Neural cell (in vitro differentiated cells): ENCODE measurements around the gene SLC44A5. TPM values are rescaled to one million over a fixed set of nuclear protein-coding genes. Genes with fewer than 3 reads are reported as not detected.

ENCODE experiments used
- H2AFZ ChIP-seq: fragments of 200-600, 300-800 bp; sonication (generic), shearing (Covaris generic); 2 replicates; pipeline ENCODE4 v1.6.0; 2014; ENCODE audit warnings: low read depth, mild to moderate bottlenecking, antibody characterized with exemption, low read length, moderate library complexity
- H3F3A ChIP-seq: fragments of 200-600 bp; shearing (Covaris generic); 2 replicates; pipeline ENCODE4 v1.6.1; 2016; ENCODE audit warnings: mild to moderate bottlenecking, moderate library complexity, mixed read lengths, antibody characterized with exemption, low read length; ENCODE audit not compliant: insufficient read depth, poor library complexity, severe bottlenecking
- H3K27ac ChIP-seq: fragments of 200-600, 300-800 bp; sonication (generic), shearing (Covaris generic); 2 replicates; pipeline ENCODE4 v1.5.1; 2014; ENCODE audit warnings: mild to moderate bottlenecking, low read length, moderate library complexity
- H3K27me3 ChIP-seq: fragments of 300-800, 200-600 bp; sonication (generic), shearing (Covaris generic); 2 replicates; pipeline ENCODE4 v1.6.0; 2014; ENCODE audit warnings: mild to moderate bottlenecking, low read depth, low read length, moderate library complexity; ENCODE audit not compliant: insufficient read depth
- H3K36me3 ChIP-seq: fragments of 300-800, 200-600 bp; sonication (generic), shearing (Covaris generic); 2 replicates; pipeline ENCODE4 v1.5.1; 2014; ENCODE audit warnings: mild to moderate bottlenecking, antibody characterized with exemption, low read length, moderate library complexity; ENCODE audit not compliant: insufficient read depth
- H3K4me2 ChIP-seq: fragments of 300-800, 200-600 bp; sonication (generic), shearing (Covaris generic); 2 replicates; pipeline ENCODE4 v1.6.0; 2014; ENCODE audit warnings: mild to moderate bottlenecking, low read length
- H3K4me3 ChIP-seq: fragments of 300-800, 200-600 bp; sonication (generic), shearing (Covaris generic); 2 replicates; pipeline ENCODE4 v1.5.1; 2014; ENCODE audit warnings: mild to moderate bottlenecking, low read length, moderate library complexity
- H3K79me2 ChIP-seq: fragments of 200-600 bp; shearing (Covaris generic); replicated peaks from 2 replicates; pipeline ENCODE4 v1.6.0; 2014; ENCODE audit warnings: mild to moderate bottlenecking, low read length, moderate library complexity; ENCODE audit not compliant: insufficient read depth
- H3K9ac ChIP-seq: fragments of 300-800, 200-600 bp; sonication (generic), shearing (Covaris generic); 2 replicates; pipeline ENCODE4 v1.6.1; 2016; ENCODE audit warnings: mild to moderate bottlenecking, low read length, mixed read lengths
- H3K9me2 ChIP-seq: fragments of 200-600 bp; shearing (Covaris generic); 2 replicates; pipeline ENCODE4 v1.6.1; 2016; ENCODE audit warnings: mild to moderate bottlenecking, low read length, mixed read lengths; ENCODE audit not compliant: insufficient read depth
- H3K9me3 ChIP-seq: fragments of 200-600, 300-800 bp; sonication (generic), shearing (Covaris generic); 2 replicates; pipeline ENCODE4 v1.6.1; 2016; ENCODE audit warnings: mild to moderate bottlenecking, mixed run types, low read length, moderate library complexity, mixed read lengths
- H4K20me1 ChIP-seq: fragments of 200-600 bp; shearing (Covaris generic); 2 replicates; pipeline ENCODE4 v1.6.1; 2016; ENCODE audit warnings: mild to moderate bottlenecking, mixed run types; ENCODE audit not compliant: insufficient read depth
- EP300 ChIP-seq: fragments of 450-650 bp; conservative IDR thresholded peaks from 2 replicates; pipeline ENCODE4 v1.6.1; 2014; ENCODE audit warnings: antibody characterized with exemption, mild to moderate bottlenecking, moderate library complexity; ENCODE audit not compliant: poor library complexity, severe bottlenecking
- EZH2 ChIP-seq: fragments of 200-600, 300-800 bp; shearing (Covaris generic), sonication (generic); IDR thresholded peaks from 2 replicates; pipeline ENCODE4 v1.6.1; 2014; ENCODE audit warnings: antibody characterized with exemption, low read length, borderline replicate concordance, mild to moderate bottlenecking; ENCODE audit not compliant: insufficient read depth, poor library complexity, severe bottlenecking
- MXI1 ChIP-seq: fragments of 450-650 bp; conservative IDR thresholded peaks from 2 replicates; pipeline ENCODE4 v1.6.1; 2014; ENCODE audit warnings: antibody characterized with exemption, mild to moderate bottlenecking; ENCODE audit not compliant: poor library complexity, severe bottlenecking
- POLR2AphosphoS5 ChIP-seq: IDR thresholded peaks from 2 replicates; pipeline ENCODE4 v1.6.1; 2012
- RAD21 ChIP-seq: fragments of 450-650 bp; conservative IDR thresholded peaks from 2 replicates; pipeline ENCODE4 v1.6.1; 2014; ENCODE audit warnings: antibody characterized with exemption, mild to moderate bottlenecking, moderate library complexity
- SMC3 ChIP-seq: fragments of 450-650 bp; conservative IDR thresholded peaks from 2 replicates; pipeline ENCODE4 v1.6.1; 2014; ENCODE audit warnings: antibody characterized with exemption, mild to moderate bottlenecking, moderate library complexity; ENCODE audit not compliant: poor library complexity
- TAF1 ChIP-seq: IDR thresholded peaks from 2 replicates; pipeline ENCODE4 v1.6.1; 2012; ENCODE audit warnings: low read depth
- polyA plus RNA-seq: library from polyadenylated mRNA; depleted of rRNA; stranded (reverse); fragments of >200 nt; gene quantifications from 2 replicates; pipeline ENCODE4 v1.2.3, GENCODE V29; 2014
- TF ChIP-seq, protein P1 (sequence below): IDR thresholded peaks from 2 replicates; pipeline ENCODE4 v1.6.1; 2012; ENCODE audit warnings: borderline replicate concordance
- TF ChIP-seq, protein P2 (sequence below): fragments of 450-650 bp; IDR thresholded peaks from 2 replicates; pipeline ENCODE4 v1.5.1; 2014; ENCODE audit warnings: antibody characterized with exemption, mild to moderate bottlenecking, moderate library complexity; ENCODE audit not compliant: poor library complexity, severe bottlenecking

SLC44A5 gene
- polyA plus RNA-seq, 1 donor from 2014 or later, result 53.0 TPM

DNA sequence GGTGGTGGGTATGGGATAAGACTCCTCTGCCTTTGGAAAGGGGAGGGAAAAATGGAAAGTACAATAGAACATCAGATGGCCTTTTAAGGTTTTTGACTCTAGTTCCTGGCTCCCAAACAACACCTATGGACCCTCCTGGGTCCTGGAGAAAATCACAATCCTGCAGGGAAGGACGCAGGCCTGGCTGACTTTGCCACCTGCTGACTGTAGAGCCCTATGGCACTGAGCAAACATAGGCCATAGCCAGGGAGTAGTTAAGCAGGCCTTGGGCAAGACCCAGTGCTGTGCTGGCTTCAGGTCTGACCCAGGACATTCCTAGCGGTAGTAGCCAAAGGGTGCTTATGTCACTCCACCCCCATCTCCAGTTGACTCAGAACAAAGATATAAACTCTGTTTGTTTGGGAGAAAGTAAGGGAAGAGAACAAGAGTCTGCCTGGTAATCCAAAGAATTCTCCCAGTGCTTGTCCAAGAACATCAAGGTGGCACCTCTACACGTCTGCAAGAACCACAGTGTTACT is 149.0 kb downstream of the SLC44A5 start:
- no peak overlapping the region for H3K4me2 ChIP-seq
- H3K4me3 ChIP-seq, result no peak overlapping the region
- H4K20me1 ChIP-seq, result no peaks in the 10 kb centered on the region
- H3K9ac ChIP-seq, result no peak overlapping the region
- H3K27ac ChIP-seq, result no peak overlapping the region
- no peaks in the 10 kb centered on the region for H3K9me2 ChIP-seq
- no peak for TF ChIP-seq TAF1
- no peak for TF ChIP-seq POLR2AphosphoS5
- TF ChIP-seq MXI1, result no peak
- TF ChIP-seq EP300, result no peak
- no peak for TF ChIP-seq RAD21
- no peak for TF ChIP-seq EZH2
- TF ChIP-seq, protein P1, sequence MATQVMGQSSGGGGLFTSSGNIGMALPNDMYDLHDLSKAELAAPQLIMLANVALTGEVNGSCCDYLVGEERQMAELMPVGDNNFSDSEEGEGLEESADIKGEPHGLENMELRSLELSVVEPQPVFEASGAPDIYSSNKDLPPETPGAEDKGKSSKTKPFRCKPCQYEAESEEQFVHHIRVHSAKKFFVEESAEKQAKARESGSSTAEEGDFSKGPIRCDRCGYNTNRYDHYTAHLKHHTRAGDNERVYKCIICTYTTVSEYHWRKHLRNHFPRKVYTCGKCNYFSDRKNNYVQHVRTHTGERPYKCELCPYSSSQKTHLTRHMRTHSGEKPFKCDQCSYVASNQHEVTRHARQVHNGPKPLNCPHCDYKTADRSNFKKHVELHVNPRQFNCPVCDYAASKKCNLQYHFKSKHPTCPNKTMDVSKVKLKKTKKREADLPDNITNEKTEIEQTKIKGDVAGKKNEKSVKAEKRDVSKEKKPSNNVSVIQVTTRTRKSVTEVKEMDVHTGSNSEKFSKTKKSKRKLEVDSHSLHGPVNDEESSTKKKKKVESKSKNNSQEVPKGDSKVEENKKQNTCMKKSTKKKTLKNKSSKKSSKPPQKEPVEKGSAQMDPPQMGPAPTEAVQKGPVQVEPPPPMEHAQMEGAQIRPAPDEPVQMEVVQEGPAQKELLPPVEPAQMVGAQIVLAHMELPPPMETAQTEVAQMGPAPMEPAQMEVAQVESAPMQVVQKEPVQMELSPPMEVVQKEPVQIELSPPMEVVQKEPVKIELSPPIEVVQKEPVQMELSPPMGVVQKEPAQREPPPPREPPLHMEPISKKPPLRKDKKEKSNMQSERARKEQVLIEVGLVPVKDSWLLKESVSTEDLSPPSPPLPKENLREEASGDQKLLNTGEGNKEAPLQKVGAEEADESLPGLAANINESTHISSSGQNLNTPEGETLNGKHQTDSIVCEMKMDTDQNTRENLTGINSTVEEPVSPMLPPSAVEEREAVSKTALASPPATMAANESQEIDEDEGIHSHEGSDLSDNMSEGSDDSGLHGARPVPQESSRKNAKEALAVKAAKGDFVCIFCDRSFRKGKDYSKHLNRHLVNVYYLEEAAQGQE, result no peak
- no peak for TF ChIP-seq SMC3
- TF ChIP-seq, protein P2, sequence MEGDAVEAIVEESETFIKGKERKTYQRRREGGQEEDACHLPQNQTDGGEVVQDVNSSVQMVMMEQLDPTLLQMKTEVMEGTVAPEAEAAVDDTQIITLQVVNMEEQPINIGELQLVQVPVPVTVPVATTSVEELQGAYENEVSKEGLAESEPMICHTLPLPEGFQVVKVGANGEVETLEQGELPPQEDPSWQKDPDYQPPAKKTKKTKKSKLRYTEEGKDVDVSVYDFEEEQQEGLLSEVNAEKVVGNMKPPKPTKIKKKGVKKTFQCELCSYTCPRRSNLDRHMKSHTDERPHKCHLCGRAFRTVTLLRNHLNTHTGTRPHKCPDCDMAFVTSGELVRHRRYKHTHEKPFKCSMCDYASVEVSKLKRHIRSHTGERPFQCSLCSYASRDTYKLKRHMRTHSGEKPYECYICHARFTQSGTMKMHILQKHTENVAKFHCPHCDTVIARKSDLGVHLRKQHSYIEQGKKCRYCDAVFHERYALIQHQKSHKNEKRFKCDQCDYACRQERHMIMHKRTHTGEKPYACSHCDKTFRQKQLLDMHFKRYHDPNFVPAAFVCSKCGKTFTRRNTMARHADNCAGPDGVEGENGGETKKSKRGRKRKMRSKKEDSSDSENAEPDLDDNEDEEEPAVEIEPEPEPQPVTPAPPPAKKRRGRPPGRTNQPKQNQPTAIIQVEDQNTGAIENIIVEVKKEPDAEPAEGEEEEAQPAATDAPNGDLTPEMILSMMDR, result no peak
- H3K9me3 ChIP-seq, result no peaks in the 10 kb centered on the region
- H3K79me2 ChIP-seq, result no peaks in the 10 kb centered on the region
- H3F3A ChIP-seq, result no peaks in the 10 kb centered on the region
- H3K27me3 ChIP-seq, result no peaks in the 10 kb centered on the region
- H3K36me3 ChIP-seq, result no peaks in the 10 kb centered on the region
- no peak overlapping the region for H2AFZ ChIP-seq

DNA sequence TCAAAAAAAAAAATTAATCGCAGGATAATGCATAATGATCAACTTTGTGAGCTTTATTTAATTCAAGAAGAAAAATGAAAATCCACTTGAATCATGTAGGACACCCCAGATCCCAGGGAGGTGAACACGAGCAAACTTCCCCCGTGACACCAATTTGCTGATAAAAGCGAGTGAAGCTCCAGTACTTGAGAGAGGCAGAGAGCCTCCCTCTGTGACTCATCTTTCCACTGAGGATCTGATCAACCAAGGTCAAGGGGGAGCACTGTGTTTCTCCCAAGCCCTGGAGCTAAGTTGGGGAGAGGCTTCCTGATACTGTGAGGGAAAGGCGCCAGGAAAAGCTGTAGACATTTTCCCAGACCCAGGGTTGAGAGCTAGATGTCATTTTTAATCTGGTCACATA is 160.9 kb downstream of the SLC44A5 start:
- no peaks in the 10 kb centered on the region for H3K9me3 ChIP-seq
- no peak overlapping the region for H3K4me3 ChIP-seq
- TF ChIP-seq TAF1 (no peak), POLR2AphosphoS5 (no peak)
- no peaks in the 10 kb centered on the region for H4K20me1 ChIP-seq
- no peak overlapping the region for H3K9ac ChIP-seq
- no peak overlapping the region for H3K27ac ChIP-seq
- no peaks in the 10 kb centered on the region for H3K27me3 ChIP-seq
- H3K9me2 ChIP-seq, result no peaks in the 10 kb centered on the region
- no peaks in the 10 kb centered on the region for H3F3A ChIP-seq
- no peak overlapping the region for H2AFZ ChIP-seq
- no peak overlapping the region for H3K4me2 ChIP-seq
- H3K79me2 ChIP-seq, result no peaks in the 10 kb centered on the region
- no peaks in the 10 kb centered on the region for H3K36me3 ChIP-seq

DNA sequence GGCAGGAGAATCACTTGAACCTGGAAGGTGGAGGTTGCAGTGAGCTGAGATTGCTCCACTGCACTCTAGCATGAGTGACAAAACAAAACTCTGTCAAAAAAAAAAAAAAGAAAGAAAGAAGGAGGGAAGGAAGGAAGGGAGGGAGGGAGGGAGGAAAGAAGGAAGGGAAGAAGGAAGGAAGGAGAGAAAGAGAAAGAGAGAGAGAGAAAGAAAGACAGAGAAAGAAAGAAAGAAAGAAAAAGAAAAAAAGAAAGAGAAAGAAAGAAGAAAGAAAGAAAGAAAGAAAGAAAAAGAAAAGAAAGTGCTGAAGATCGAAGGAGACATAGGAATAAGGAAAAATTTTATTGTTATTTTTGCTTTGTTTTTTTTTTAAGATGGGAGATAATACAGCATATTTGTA is 166.7 kb downstream of the SLC44A5 start:
- Histone ChIP-seq H3K9ac (no peak overlapping the region), H3K4me3 (no peak overlapping the region), H3K79me2 (no peaks in the 10 kb centered on the region), H3K36me3 (no peaks in the 10 kb centered on the region), H3F3A (no peaks in the 10 kb centered on the region), H4K20me1 (no peaks in the 10 kb centered on the region), H3K9me2 (no peaks in the 10 kb centered on the region), H3K27me3 (no peaks in the 10 kb centered on the region), H3K27ac (no peak overlapping the region), H3K9me3 (no peaks in the 10 kb centered on the region), H3K4me2 (no peak overlapping the region), H2AFZ (no peak overlapping the region)
- TF ChIP-seq TAF1 (no peak), EZH2 (no peak)
